H1 (cell line): ENCODE measurements around the gene SLC24A3. TPM values are rescaled to one million over a fixed set of nuclear protein-coding genes. Genes with fewer than 3 reads are reported as not detected.

ENCODE experiments used
- CTCF ChIA-PET: fragments of 300-600 bp; sonication (Branson Sonifier 250); formaldehyde crosslinking; loops from one replicate; lab custom pipeline; 2021; ENCODE audit not compliant: partially characterized antibody; lab: Charles Lee
- POLR2A ChIA-PET: fragments of 300-600 bp; sonication (Branson Sonifier 250); formaldehyde crosslinking; loops from one replicate; lab custom pipeline; 2021; ENCODE audit warnings: inconsistent platforms; ENCODE audit not compliant: partially characterized antibody; lab: Charles Lee
- DNase-seq, 2 experiments: peaks; one replicate each; pipeline versions ENCODE4 v3.0.0 to v3.0.0-alpha.2; 2010 to 2022; ENCODE audit warnings: low spot score in 2 of 2, low read depth in 1 of 2, mixed read lengths in 1 of 2
- FAIRE-seq: peaks from 2 replicates; lab custom pipeline; 2011; peaks lifted over from hg19 to GRCh38; lab: Jason Lieb, UNC
- H2AFZ ChIP-seq: 2 replicates; pipeline ENCODE4 v1.8.1; 2012; ENCODE audit warnings: low read length, inconsistent platforms
- H2AK5ac ChIP-seq: 2 replicates; pipeline ENCODE4 v1.6.1; 2013; ENCODE audit warnings: low read depth, low read length
- H2BK120ac ChIP-seq: replicated peaks from 2 replicates; pipeline ENCODE3; 2013; ENCODE audit warnings: low read depth, low read length, inconsistent platforms
- H2BK12ac ChIP-seq: 2 replicates; pipeline ENCODE4 v1.6.1; 2013; ENCODE audit warnings: low read depth, low read length
- H2BK15ac ChIP-seq: 2 replicates; pipeline ENCODE4 v1.6.1; 2013; ENCODE audit warnings: low read length
- H2BK20ac ChIP-seq: 2 replicates; pipeline ENCODE4 v1.6.1; 2013; ENCODE audit warnings: low read length
- H2BK5ac ChIP-seq: 2 replicates; pipeline ENCODE4 v1.6.1; 2013; ENCODE audit warnings: low read depth, low read length
- H3K14ac ChIP-seq: 2 replicates; pipeline ENCODE4 v1.6.1; 2013; ENCODE audit warnings: inconsistent platforms; ENCODE audit not compliant: insufficient read length
- H3K18ac ChIP-seq: 2 replicates; pipeline ENCODE4 v1.6.1; 2013; ENCODE audit warnings: low read length; ENCODE audit errors: extremely low read depth
- H3K23ac ChIP-seq: 2 replicates; pipeline ENCODE4 v1.6.1; 2013; ENCODE audit warnings: inconsistent platforms; ENCODE audit not compliant: insufficient read length
- H3K23me2 ChIP-seq: 2 replicates; pipeline ENCODE4 v1.6.1; 2013; ENCODE audit warnings: low read depth, low read length
- H3K27ac ChIP-seq: 2 replicates; pipeline ENCODE4 v1.6.1; 2011; ENCODE audit warnings: low read depth, low read length, inconsistent platforms
- H3K27me3 ChIP-seq, 4 experiments: replicated peaks in 1 of 4; 1 replicate in 1 of 4; 2 replicates in 3 of 4; pipeline versions ENCODE4 v1.6.1 to v1.8.1; 2011 to 2013; ENCODE audit warnings: low read length in 3 of 4, mild to moderate bottlenecking in 3 of 4, inconsistent platforms in 2 of 4, mixed read lengths in 2 of 4, moderate library complexity in 1 of 4; ENCODE audit not compliant: control insufficient read depth in 3 of 4, insufficient read depth in 3 of 4; ENCODE audit errors: extremely low read depth in 1 of 4
- H3K36me3 ChIP-seq, 4 experiments: 2 replicates each; pipeline versions ENCODE4 v1.6.1 to v1.8.1; 2011 to 2013; ENCODE audit warnings: mild to moderate bottlenecking in 4 of 4, low read length in 3 of 4, moderate library complexity in 2 of 4, control low read depth in 1 of 4, inconsistent platforms in 1 of 4; ENCODE audit not compliant: insufficient read depth in 4 of 4, control insufficient read depth in 2 of 4
- H3K4ac ChIP-seq: replicated peaks from 2 replicates; pipeline ENCODE3; 2013; ENCODE audit warnings: low read length, low read depth, mixed read lengths, inconsistent platforms; ENCODE audit not compliant: insufficient read length
- H3K4me1 ChIP-seq, 4 experiments: replicated peaks in 1 of 4; 1 replicate in 1 of 4; 2 replicates in 3 of 4; pipeline versions ENCODE4 v1.6.1 to v1.8.1; 2011 to 2013; ENCODE audit warnings: low read length in 3 of 4, inconsistent platforms in 2 of 4, mixed read lengths in 1 of 4; ENCODE audit not compliant: insufficient read depth in 4 of 4, control insufficient read depth in 3 of 4
- H3K4me2 ChIP-seq, 2 experiments: 2 replicates each; pipeline versions ENCODE4 v1.6.1 to v1.8.1; 2011 to 2013; ENCODE audit warnings: low read depth in 2 of 2, low read length in 2 of 2, control low read depth in 1 of 2, inconsistent platforms in 1 of 2, mild to moderate bottlenecking in 1 of 2; ENCODE audit not compliant: insufficient read depth in 1 of 2
- H3K4me3 ChIP-seq, 4 experiments: fragments of 200-600, 300-600 bp in 1 of 4; sonication (generic), shearing (Covaris generic), sonication (Bioruptor Twin) in 1 of 4; 2 replicates each; pipeline versions ENCODE4 v1.5.1 to v1.8.1; 2011 to 2016; ENCODE audit warnings: low read length in 4 of 4, low read depth in 3 of 4, control low read depth in 2 of 4, inconsistent platforms in 2 of 4, mild to moderate bottlenecking in 2 of 4, mixed read lengths in 1 of 4, moderate library complexity in 1 of 4; ENCODE audit not compliant: insufficient read depth in 2 of 4; ENCODE audit errors: extremely low read depth in 1 of 4
- H3K56ac ChIP-seq: replicated peaks from 2 replicates; pipeline ENCODE3; 2013; ENCODE audit warnings: low read depth, mild to moderate bottlenecking, mixed read lengths, low read length, inconsistent platforms; ENCODE audit not compliant: insufficient read length
- H3K79me1 ChIP-seq: 2 replicates; pipeline ENCODE4 v1.6.1; 2013; ENCODE audit warnings: low read depth, low read length, control low read depth
- H3K79me2 ChIP-seq, 2 experiments: 2 replicates each; pipeline versions ENCODE4 v1.6.1 to v1.8.1; 2012 to 2013; ENCODE audit warnings: low read length in 2 of 2, mild to moderate bottlenecking in 2 of 2, inconsistent platforms in 1 of 2; ENCODE audit not compliant: insufficient read depth in 2 of 2, control insufficient read depth in 1 of 2
- H3K9ac ChIP-seq, 4 experiments: replicated peaks in 1 of 4; 1 replicate in 1 of 4; 2 replicates in 3 of 4; pipeline versions ENCODE4 v1.6.1 to v1.8.1; 2011 to 2013; ENCODE audit warnings: low read depth in 3 of 4, low read length in 3 of 4, control low read depth in 2 of 4, mild to moderate bottlenecking in 2 of 4, moderate library complexity in 2 of 4, inconsistent platforms in 1 of 4; ENCODE audit errors: extremely low read depth in 1 of 4
- H3K9me3 ChIP-seq, 2 experiments: 2 replicates each; pipeline versions ENCODE4 v1.6.1 to v1.8.1; 2012 to 2013; ENCODE audit warnings: mild to moderate bottlenecking in 2 of 2, moderate library complexity in 2 of 2, control low read depth in 1 of 2, inconsistent platforms in 1 of 2, low read depth in 1 of 2, low read length in 1 of 2, mixed read lengths in 1 of 2; ENCODE audit not compliant: insufficient read depth in 2 of 2
- H4K20me1 ChIP-seq, 2 experiments: replicated peaks in 1 of 2; 2 replicates each; pipeline versions ENCODE3 to v1.8.1; 2011 to 2013; ENCODE audit warnings: inconsistent platforms in 2 of 2, low read length in 2 of 2, mild to moderate bottlenecking in 1 of 2; ENCODE audit not compliant: insufficient read depth in 2 of 2, control insufficient read depth in 1 of 2
- H4K5ac ChIP-seq: 2 replicates; pipeline ENCODE4 v1.6.1; 2013; ENCODE audit warnings: low read length, low read depth, mixed read lengths, inconsistent platforms; ENCODE audit not compliant: insufficient read length
- H4K8ac ChIP-seq: 2 replicates; pipeline ENCODE4 v1.8.0; 2013; ENCODE audit warnings: mild to moderate bottlenecking, moderate library complexity, low read length, inconsistent platforms; ENCODE audit not compliant: insufficient read depth; ENCODE audit errors: extremely low read depth
- H4K91ac ChIP-seq: replicated peaks from 2 replicates; pipeline ENCODE3; 2013; ENCODE audit warnings: low read length, mixed read lengths, inconsistent platforms; ENCODE audit not compliant: insufficient read length
- BRCA1 ChIP-seq: IDR thresholded peaks from 2 replicates; pipeline ENCODE4 v1.6.1; 2012; ENCODE audit warnings: low read depth, low read length, improper control_type of control experiment
- WGBS, 2 experiments: shearing (Covaris generic) in 1 of 2; methylation state at CpG; one replicate each; pipeline versions ENCODE4 v1.1.6 to v1.1.7; 2013 to 2015; ENCODE audit warnings: low lambda C conversion rate in 2 of 2, mixed read lengths in 2 of 2, inconsistent platforms in 1 of 2, low coverage in 1 of 2, missing lambda C conversion rate in 1 of 2; ENCODE audit not compliant: insufficient replicate concordance in 2 of 2, insufficient coverage in 1 of 2, insufficient read length in 1 of 2; ENCODE audit errors: extremely low coverage in 1 of 2, missing lambda C conversion rate in 1 of 2; 5-methylcytosine and 5-hydroxymethylcytosine counted together
- polyA plus RNA-seq, 7 experiments: library from polyadenylated mRNA; depleted of rRNA in 3 of 7; stranded (reverse) in 5 of 7; unstranded in 2 of 7; fragments of >200 nt in 5 of 7; fragments of 200-250 nt in 2 of 7; gene quantifications; 1 replicate in 5 of 7; 2 replicates in 1 of 7; 4 replicates in 1 of 7; pipeline versions ENCODE4 v1.2.1 to v1.2.3, GENCODE V29; 2011 to 2013; ENCODE audit warnings: missing spikeins in 2 of 7, mixed read lengths in 2 of 7
- total RNA-seq: library from RNA; stranded (reverse); fragmentation: NEBNext Ultra II Directional; extraction: Animal tissue kit (Norgen Biotek cat#: 25700); gene quantifications from 2 replicates; pipeline ENCODE4 v1.2.1, GENCODE V29; 2021

Gene SLC24A3
- total and polyA plus RNA-seq, 2 of the 8 experiments (the other 6 are each of a cell fraction or from before 2014, with no cell fraction given), result 4.5 to 6.3 TPM

DNA sequence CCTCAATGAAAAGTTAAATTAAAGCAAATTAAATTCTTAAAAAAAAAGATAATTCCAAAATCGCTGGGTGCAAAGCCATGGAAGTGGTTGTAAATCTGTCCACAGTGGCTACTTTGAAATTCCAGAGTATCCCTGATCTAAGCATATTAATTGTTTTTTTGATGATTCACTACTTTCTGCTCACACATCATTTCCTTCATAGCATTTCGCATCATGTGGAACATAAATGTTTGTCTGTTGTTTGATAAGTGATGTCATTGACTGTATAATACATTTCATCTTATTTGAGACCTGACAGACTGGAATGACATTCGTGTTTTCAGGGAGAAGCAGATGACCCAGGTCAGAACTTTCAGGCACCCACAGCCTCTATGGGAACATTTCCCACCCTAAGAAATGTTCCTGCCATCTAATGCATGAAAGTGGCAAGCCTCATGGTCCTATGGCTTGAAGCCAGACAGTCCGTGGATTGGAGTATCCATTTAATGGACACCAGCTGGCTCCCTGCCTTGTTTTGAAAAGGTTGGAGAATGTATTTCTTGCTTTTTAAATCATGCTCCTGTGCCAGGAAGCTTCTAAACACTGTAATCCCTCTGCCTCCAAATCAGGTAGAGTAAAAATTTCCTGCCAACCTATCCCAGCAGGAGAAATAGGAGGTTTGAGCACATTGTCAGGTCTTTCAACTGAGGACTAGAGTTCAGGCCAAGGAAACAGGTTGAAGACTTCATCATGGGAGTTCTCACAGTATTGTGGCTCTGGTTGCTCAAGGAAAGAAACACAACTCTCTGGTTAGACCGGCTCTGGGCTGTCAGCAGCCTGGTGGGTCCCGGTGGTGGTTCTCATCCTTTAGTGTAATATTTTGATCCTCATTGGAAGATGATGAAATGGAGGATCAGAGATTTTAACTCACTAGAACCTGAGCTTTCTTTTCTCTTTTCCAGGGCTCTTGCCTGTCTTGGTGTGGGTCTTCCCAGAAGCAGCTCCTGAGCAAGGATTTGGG is 157.9 kb downstream of the SLC24A3 start:
- Histone ChIP-seq H3K79me2 (no peaks in the 10 kb centered on the region), H4K20me1 (no peaks in the 10 kb centered on the region), H3K9me3 (no peaks in the 10 kb centered on the region), H4K91ac (no peak overlapping the region), H2BK15ac (no peak overlapping the region), H3K36me3 (no peaks in the 10 kb centered on the region), H2BK120ac (no peak overlapping the region), H2BK5ac (no peak overlapping the region), H2AFZ (no peak overlapping the region), H3K23me2 (no peaks in the 10 kb centered on the region), H2BK12ac (no peak overlapping the region), H3K79me1 (no peaks in the 10 kb centered on the region), H3K27ac (no peak overlapping the region), H3K14ac (no peak overlapping the region), H3K56ac (no peak overlapping the region), H3K4me3 (no peak overlapping the region), H3K9ac (no peak overlapping the region), H3K4me1 (no peaks in the 10 kb centered on the region), H3K4me2 (no peak overlapping the region), H3K4ac (no peak overlapping the region), H4K8ac (no peak overlapping the region), H3K27me3 (no peaks in the 10 kb centered on the region), H4K5ac (no peak overlapping the region), H3K18ac (no peak overlapping the region), H3K23ac (no peak overlapping the region), H2BK20ac (no peak overlapping the region), H2AK5ac (no peak overlapping the region)
- WGBS, 2 experiments, result 82% methylated on average over 6 of the region's 6 CpGs; no CpG with 5 or more reads in 1 of the 2 experiments
- ChIA-PET POLR2A (no interaction called here), CTCF (interaction anchor here (0.6 to 1.4 kb wide), 2 partner anchors 123 to 214 kb away, joined by 3 read pairs; no protein-coding TSS in a partner anchor)
- no peak for TF ChIP-seq BRCA1
- no peak for DNase-seq
- no peak for FAIRE-seq
